AML-193 (cell line): ENCODE data around the gene NEDD9.

Experiments used
- DNase-seq, 2 experiments: peaks; one replicate each; lab custom pipeline; 2025; lab: John Stamatoyannopoulos, UW

NEDD9 gene

GRCh38 chr6:11235062-11235461 is 2.6 kb upstream of the NEDD9 start:
- DNase-seq, result no peak

- DNase-seq, result no peak
Measured at GRCh38 chr6:11233673-11234573, 1.5 kb upstream of the NEDD9 start.

GRCh38 chr6:11232770-11233626 is 530 bp upstream of the NEDD9 start:
- peak; percentile 44 to 55 for DNase-seq

GRCh38 chr6:11231564-11232192 is 790 bp downstream of the NEDD9 start:
- DNase-seq, result no peak

GRCh38 chr6:11231108-11231463 is 1.4 kb downstream of the NEDD9 start:
- DNase-seq, result no peak

GRCh38 chr6:11230158-11231107 is 2.0 kb downstream of the NEDD9 start:
- DNase-seq, result no peak

- DNase-seq, result no peak
Measured at GRCh38 chr6:11229655-11230046, 2.8 kb downstream of the NEDD9 start.

GRCh38 chr6:11228935-11229654 is 3.4 kb downstream of the NEDD9 start:
- DNase-seq, result no peak

GRCh38 chr6:11227698-11228097 is 4.8 kb downstream of the NEDD9 start:
- DNase-seq, result no peak

- no peak for DNase-seq
Measured at GRCh38 chr6:11226005-11226404, 6.5 kb downstream of the NEDD9 start.

- DNase-seq, result no peak
Measured at GRCh38 chr6:11224966-11225463, 7.5 kb downstream of the NEDD9 start.

GRCh38 chr6:11224252-11224965 is 8.1 kb downstream of the NEDD9 start:
- DNase-seq, result no peak

- no peak for DNase-seq
Measured at GRCh38 chr6:11223286-11223864, 9.1 kb downstream of the NEDD9 start.

- DNase-seq, result no peak
Measured at GRCh38 chr6:11222385-11223277, 9.8 kb downstream of the NEDD9 start.

GRCh38 chr6:11221623-11222384 is 10.7 kb downstream of the NEDD9 start:
- DNase-seq, result no peak

- no peak for DNase-seq
Measured at GRCh38 chr6:11219400-11219834, 13.1 kb downstream of the NEDD9 start.

- DNase-seq, result no peak
Measured at GRCh38 chr6:11218538-11219399, 13.7 kb downstream of the NEDD9 start.
